Esophagus squamous epithelium (tissue), 4 donors: Measurements from ENCODE around the gene SYTL3.

ENCODE experiments used
- CTCF ChIP-seq, 6 experiments: fragments of 450-650 bp in 4 of 6; fragments of 200-600 bp in 2 of 6; sonication (generic) in 2 of 6; IDR thresholded peaks; one replicate each; pipeline ENCODE4 v1.5.1; 2016 to 2019; ENCODE audit warnings: antibody characterized with exemption in 6 of 6, mild to moderate bottlenecking in 4 of 6, moderate library complexity in 4 of 6
- POLR2A ChIP-seq, 4 donors: fragments of 450-650 bp; IDR thresholded peaks; one replicate each; pipeline ENCODE4 v1.6.1; 2017; ENCODE audit warnings: antibody characterized with exemption in 4 of 4, mild to moderate bottlenecking in 4 of 4, moderate library complexity in 3 of 4

GRCh38 chr6:158785036-158785435 lies 135.2 kb downstream of the SYTL3 start:
- TF ChIP-seq CTCF (IDR thresholded peaks at IDR 0.05) (no peak), POLR2A (IDR thresholded peaks at IDR 0.05) (no peak)
